Suprapubic skin (tissue), 4 donors: ENCODE measurements around the gene SETD2.

ENCODE experiments used
- CTCF ChIP-seq, 2 donors: fragments of 200-600 bp in 1 of 2; fragments of 450-650 bp in 1 of 2; sonication (generic) in 1 of 2; IDR thresholded peaks; one replicate each; pipeline ENCODE4 v1.5.1; 2016 to 2019; ENCODE audit warnings: antibody characterized with exemption in 2 of 2, mild to moderate bottlenecking in 1 of 2, moderate library complexity in 1 of 2
- POLR2A ChIP-seq, 2 donors: fragments of 450-650 bp; IDR thresholded peaks; one replicate each; pipeline ENCODE4 v1.6.1; 2017; ENCODE audit warnings: antibody characterized with exemption in 2 of 2, mild to moderate bottlenecking in 2 of 2, moderate library complexity in 2 of 2
- POLR2AphosphoS5 ChIP-seq, 3 donors: sonication (generic); formaldehyde crosslinking; IDR thresholded peaks; one replicate each; pipeline ENCODE4 v1.6.1; 2017; ENCODE audit warnings: antibody characterized with exemption in 3 of 3

DNA sequence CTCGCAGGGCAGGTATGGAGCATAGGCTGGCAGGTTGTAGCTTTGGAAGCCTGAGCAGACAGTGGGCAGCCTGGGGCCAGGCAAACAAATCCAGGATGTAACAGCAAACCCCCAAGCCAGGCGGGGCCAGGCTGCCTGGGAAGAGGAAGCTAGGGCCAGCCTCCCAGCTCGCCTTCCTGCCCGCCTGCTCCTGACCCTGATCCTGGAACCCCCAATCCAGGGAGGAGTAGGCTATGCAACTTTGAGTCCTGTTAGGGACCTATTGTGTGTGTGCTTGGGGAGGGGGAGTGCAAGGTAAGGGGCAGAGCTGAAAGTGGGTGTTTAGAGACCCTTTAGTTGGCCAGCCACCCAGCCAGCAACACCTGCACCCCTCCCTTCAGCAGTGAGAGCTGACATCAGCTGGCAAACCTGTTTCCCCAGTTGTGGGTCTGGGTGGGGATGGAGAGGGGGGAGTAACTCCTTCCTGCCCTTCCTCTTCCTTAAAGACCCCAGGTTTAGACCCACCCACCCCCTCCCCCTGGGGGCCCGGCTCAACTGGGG, 181.9 kb downstream of the SETD2 start:
- TF ChIP-seq POLR2AphosphoS5 (IDR thresholded peaks at IDR 0.05) (no peak), POLR2A (IDR thresholded peaks at IDR 0.05) (no peak), CTCF (IDR thresholded peaks at IDR 0.05) (no peak)
